ENCODE measurements around the gene FOXK2.

FOXK2 gene

DNA sequence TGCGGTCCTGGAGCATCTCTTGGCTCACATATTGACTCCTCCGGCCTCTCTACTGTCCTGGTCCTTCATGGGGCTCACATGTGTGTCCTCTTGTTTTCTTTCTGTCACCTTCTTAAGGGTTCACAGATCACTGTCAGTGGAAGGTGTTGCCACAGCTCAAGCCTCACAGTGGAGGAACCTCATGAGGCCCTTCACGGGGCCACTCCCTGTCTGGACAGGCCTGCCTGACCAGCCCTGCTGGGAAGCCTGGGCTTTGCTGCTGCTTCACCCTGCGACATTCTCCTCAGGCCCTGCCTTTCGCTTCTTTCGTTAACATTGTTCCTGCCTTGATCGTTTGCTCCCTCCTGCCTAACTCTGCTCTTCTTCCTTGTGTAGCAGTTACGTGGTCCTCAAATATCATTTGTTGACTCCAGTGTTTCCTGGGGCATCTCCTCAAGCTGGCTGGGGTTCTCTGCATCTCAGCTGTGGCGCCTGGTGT, 72.8 kb downstream of the FOXK2 start:
- peak in 1 of 6 experiments; percentile 46 for DNase-seq

GRCh38 chr17:82592767-82593589, 73.4 kb downstream of the FOXK2 start:
- DNase-seq, result peak; percentile 53 to 78 (median 74)

- DNase-seq, result no peak
These were observed 74.1 kb downstream of the FOXK2 start for GRCh38 chr17:82593590-82594087.

- no peak for DNase-seq
These were observed 75.0 kb downstream of the FOXK2 start for GRCh38 chr17:82594571-82594970.

DNA sequence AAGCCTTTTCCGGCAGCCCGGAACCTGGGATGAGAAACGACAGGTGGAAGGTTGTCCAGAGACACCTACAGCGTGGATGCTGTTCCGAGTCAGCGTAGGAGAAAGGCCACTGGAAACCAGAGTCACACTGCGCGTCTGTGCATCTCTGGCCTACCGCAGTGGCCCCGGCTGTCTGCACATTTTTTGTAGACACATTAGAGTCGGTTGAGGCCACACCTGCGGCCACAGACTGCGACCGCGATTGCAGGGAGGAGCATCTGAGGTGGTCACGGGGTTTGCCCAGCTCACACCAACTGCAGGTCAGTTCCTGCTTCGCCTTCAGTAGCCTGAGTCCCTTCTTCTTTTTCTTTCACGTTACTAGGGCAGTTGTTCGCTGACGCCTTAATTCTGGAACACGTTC, 76.4 kb downstream of the FOXK2 start:
- DNase-seq, result no peak

DNA sequence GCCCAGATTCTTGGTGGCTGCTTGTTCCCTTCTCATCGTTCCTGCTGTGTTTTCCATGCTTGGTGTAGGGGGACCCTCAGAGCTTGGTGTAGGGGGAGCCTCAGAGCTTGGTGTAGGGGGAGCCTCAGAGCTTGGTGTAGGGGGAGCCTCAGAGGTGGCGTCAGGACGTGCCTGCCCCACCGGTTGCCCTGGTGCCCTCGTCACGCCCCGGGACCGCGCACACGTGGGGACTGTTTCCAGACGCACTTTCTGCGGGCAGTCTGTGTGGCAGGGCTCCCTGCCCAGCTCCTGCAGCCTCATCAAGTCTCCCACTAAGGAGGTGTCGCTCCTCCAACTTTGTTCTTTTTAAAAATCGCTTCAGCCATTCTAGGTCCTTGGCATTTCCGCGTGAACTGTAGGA, 76.8 kb downstream of the FOXK2 start:
- DNase-seq, result no peak

- no peak for DNase-seq
These were observed 77.5 kb downstream of the FOXK2 start for GRCh38 chr17:82596837-82597672.

DNA sequence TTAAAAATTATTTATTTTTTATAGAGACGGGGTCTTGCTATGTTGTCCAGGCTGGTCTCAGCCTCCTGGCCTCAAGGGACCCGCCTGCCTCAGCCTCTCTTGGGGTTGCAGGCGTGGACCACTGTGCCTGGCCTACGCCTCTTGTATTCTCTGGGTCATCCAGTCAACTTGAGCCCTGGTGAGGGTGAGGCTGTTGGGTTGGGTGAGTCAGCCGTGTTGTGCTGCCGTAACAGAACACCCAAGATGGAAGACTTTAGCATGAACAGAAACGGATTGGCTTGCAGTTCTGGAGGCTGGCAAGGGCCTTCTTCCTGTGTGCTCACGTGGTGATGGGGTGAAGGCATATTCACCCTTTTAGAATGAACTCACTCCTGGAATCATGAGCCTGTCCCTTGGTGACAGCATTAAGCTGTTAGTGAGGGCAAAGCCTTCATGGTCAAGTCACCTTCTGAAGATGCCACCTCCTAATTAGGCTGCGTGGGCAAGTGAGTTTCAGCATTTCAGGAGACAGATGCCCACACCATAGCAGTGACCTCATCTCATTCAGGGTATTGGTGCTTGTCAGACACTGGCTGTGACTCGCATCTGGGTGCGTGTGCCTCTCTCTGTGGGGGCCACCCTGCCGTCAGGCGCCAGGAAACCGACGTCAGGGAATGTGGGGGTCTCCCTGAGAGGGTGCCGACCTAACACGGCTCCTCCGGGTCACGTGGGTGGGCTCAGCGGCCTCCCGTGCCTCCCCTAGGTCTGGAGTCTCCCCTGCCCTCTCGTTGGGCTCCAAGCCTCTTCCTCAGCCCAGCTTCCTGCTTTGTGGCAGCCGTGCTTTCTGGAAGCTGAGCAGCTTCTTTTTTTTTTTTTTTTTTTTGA, 79.0 kb downstream of the FOXK2 start:
- DNase-seq, result no peak

DNA sequence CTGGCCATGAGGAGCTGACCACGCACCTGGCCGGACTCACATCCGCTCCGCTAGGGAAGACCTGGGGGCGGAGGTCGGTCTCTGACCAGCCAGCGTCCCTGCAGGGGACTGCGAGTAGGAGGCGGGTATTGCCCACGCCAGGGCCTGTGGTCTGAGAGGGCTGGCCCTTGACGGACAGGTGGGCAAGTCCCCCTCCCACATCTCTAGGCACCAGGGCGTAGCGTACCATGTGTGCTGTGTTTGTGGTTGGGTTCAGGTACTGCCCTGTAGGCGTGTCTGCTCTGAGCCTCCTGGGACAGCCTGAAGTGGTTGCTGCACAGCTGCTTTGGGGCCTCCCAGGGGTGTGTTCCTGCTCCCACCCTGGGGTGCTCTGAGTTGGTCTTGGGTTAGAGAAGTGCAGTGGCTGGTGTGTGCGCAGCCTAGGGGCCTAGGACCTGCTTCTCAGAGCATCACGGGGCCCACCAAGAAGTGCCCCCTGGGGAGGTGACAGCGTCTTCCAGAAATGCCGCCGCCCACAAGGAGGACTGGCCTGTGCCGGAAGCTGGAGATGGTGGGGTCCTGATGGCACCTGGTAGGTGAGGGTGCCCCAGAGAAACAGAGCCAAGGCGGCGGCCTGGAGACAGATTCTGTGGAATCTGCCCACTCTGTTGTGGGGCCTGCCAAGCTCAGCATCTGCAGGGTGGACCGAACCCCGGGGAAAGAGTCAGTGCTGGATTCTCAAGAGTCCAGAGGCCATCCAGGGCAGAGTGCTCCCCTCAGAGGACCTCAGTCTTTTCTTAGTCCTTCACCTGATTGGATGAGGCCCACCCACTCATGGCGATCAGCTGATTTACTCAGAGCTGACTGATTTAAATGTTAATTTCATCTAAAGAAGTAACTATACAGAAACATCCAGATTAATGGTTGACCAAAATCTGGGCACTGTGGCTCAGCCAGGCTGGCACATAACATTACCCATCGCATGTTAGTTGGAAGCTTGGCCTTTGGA, 80.4 kb downstream of the FOXK2 start:
- no peak for DNase-seq

- no peak for DNase-seq
These were observed 81.4 kb downstream of the FOXK2 start for GRCh38 chr17:82600731-82601446.

- no peak for DNase-seq
These were observed 82.0 kb downstream of the FOXK2 start for GRCh38 chr17:82601447-82602000.

DNA sequence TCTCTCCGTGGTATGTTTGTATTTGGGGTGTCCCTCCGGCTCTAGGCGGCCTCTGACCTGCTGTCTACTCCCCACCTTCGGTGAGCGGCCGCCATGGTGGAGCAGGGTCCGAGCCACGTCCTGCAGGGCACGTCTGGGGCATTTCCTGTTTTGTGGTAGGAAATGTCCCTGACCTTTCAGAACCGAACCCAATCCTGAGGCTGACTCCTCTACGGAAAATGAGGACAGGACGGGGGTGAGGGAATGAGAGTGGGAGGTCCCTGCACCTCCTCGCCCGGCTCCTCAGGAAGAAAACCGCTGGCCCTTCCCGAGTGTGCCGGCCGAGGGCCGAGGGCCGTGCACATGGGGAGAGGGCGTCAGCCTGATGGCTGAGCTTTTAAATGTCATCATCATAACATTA, 83.0 kb downstream of the FOXK2 start:
- no peak for DNase-seq

- DNase-seq, result no peak
These were observed 83.6 kb downstream of the FOXK2 start for GRCh38 chr17:82602986-82603710.

DNA sequence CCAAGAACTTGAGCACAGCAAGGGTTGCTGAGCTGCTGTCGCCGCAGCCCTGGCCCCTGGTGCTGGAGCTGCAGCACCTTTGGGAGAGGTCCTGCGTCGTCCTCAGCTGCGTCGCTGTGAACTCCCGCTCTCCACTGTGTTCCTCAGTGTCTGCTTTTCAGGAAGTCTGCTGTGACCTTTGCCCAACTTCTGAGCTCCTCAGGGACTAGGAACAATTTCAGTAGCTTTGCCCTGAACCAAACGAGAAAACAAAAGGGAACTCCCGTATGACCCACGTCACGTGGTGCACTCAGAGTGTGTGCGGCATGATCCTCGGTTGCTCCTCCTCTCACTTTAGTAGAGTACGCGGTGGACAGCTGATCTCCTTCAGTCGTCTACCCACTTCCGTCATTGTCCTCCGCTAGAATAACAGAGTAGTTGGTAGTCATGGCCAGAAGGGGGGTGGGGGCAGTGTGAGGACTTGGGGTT, 84.5 kb downstream of the FOXK2 start:
- DNase-seq, result peak in 4 of 6 experiments; percentile 9 to 49 (median 39)

DNA sequence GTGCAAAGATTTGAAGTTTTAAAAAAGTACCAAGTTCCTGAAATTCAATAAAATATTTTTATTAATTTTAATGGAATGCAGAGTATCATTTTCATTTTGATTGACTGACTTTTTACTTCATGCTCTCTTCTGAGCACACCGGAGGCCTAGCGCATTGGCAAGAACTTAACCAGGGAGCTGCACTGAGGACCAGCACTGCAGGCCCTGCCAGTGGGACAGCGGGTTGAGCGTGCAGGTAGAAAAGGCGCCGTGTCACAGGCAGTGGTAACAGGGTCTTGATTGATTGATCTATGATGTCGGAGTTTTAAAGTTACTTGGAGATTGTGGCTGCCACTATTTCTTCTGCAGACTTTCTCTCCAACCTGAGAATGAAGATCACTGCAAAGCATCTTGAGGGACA, 85.0 kb downstream of the FOXK2 start:
- no peak for DNase-seq

GRCh38 chr17:82605939-82606600, 86.5 kb downstream of the FOXK2 start:
- no peak for DNase-seq

DNA sequence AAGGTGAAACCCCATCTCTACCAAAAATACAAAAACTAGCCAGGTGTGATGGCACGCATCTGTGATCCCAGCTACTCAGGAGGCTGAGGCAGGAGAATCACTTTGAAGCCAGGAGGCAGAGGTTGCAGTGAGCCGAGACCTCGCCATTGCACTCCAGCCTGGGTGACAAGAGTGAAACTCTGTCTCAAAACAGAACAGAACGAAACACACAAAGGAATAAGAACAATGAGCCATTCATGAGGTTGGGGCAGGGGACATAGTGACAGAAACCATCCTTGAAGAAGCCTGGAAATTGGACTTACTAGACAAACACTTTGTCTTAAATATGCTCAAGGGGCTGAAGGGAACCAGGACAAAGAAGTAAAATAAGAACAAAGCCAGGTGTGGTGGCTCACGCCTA, 89.3 kb downstream of the FOXK2 start:
- DNase-seq, result no peak

DNA sequence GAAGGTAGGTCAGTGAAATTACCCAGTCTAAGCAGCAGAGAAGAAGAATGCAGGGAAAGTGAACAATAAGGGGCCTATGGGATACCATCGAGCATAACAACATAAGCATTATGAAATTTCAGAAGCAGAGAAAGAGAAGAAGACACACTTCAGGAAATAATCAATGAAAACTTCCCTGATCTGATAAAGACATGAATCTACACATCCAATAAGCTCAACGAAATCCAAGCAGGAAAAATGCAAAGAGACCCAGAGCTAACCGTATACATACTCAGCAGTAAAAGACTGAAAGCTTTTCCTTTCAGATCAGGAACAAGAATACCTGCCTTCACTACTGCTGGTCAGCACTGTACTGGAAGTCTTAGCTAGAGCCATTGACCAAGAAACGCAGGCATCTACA, 90.1 kb downstream of the FOXK2 start:
- no peak for DNase-seq
